ENCODE measurements around the gene HYCC1.

HYCC1 gene

DNA sequence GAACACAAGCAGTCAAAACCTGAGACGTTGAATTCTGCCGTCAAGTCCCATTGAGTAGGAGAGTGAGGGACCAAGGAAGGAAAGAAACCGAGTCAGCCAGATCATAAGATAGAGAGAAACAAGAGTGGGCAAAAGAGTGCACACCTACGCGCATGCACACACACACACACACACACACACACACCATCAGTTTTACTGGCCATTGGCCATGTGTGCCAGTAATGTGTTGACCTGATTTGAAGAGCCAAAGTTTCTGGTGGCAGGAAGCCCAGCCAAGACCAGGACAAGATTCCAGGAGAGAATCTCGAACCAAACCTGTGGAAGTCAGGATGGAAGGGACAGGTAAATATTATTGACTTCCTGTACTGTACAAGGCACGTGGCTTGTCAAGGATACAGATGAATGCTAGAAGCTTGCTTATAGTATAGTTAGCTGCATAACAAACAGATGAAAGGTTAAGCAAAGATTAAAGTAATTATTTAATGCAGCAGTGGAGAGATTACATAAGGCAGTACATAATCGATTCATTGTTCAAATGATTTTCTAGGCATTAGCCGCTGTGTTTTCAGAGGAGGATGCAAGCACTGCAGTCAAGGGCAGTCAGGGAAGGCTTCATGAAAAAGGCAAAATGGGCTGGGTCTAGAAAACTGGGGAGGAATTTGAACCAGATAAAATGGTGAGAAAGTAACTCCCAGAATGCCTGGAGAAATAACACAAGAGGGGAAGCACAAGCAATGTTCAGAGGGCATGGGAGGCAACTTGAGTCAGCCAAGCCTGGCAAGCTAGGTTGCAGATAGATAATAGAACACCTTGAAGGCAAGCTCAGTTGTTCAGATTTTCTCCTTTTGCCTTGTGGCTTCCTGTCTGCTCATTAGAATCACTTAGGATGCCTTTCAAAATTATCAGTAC, 2.7 kb upstream of the HYCC1 start:
- DNase-seq (ENCODE audit: low spot score): no peak

DNA sequence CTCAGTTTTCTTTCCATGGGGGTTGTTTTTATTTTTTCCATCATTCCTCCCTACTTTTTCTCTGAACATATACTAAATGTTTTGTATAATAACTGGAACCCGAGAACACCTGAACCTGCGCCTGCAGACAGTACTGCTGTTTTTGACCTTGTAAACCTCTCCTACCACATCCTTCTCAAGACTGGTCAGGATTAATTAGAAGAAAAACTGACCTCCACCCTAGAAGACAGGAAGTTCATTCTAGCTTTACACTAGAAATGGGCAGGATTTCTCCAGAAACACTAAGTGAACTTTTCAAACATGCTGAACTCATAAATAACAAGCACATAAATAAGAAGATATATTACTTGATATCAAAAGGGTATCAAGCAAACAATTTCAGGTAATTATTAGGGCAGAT, 751 bp upstream of the HYCC1 start:
- DNase-seq (ENCODE audit: low spot score): no peak

DNA sequence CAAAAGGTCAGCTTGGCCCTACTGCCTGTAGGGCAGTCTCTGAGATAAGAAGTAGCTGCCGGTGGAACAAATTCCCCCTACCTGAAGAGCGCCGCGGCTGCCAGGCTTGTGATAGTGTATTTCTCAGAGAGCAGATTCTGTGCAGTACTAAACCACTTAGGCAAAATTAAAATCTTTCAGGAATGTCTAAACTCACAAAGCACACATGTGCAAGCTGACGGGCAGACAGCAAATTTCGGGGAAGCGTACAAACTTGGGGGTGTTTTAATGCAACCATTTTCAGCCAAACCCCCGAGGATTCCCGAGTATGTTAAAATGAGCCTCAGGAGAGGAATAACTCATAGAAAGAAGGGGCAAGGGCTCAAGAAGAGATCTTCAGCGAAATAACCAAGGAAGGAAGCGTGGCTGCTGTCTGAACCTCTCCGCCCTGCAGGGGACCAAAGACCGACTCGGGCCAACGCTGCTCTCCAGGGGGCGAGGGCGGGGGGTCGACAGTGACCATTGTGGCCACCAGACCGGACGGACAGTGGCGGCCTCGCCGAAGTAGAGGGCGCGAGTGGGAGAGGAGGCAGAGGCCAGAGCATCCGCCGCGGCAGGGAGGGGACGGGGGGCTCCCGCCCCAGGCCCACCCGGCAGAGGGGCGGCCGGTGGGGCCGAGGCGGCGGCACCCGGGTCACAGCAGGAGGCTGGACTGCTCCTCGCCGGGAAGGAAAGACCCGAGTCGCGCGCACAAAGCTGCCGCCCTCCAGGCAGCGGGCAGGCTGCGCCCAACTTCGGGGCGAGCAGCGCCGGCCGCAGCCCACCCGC, 819 bp downstream of the HYCC1 start:
- no peak for DNase-seq (ENCODE audit: low spot score)

DNA sequence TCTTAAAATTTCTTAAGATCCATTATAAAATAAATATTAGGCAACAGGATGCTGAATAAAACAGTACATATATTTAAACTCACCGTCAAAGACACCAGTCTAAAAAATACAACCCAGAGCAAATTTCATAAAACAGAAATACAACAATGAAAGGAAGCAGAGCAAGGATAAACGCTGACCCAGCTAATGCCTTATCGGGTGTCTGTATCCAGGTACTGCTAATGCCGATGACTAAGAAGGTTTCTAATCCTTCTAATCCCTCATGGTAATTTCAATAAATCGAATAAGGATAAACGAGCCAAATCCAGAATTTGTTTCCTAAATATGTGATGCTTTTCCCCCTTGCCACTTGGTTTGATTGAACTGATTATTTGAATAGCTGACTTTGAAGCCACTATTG, 1.7 kb downstream of the HYCC1 start:
- no peak for DNase-seq (ENCODE audit: low spot score)

DNA sequence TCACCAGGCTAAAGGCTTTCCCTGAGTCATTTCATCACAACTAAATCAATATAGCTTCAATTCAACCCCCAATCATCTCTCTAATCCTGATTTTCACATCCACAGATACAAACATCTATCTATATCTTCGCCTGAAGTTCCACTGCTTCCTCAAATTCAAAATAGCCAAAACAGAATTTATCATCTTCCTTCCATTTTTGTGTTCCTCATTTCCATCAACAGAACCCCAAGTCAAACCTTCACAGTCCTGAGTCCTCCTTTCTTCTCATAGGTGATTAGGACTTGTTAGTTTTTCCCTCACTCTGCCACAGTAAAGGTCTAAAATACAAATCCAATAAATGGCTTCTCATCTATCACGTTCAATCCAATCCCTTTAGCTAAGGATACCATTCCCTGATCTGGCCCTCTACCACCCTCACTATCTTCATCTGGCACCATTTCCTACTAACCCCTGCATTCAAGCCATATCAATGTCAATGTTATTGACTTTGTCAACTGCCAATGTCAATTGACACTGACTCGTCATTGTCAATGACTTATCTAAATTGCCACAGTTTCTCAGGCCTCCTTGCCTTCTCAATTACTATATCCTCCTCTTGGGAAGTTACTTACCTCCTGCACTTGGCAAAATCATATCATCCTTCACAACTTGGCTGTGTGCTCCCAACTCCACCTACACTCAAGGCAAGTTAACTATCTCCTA, 2.6 kb downstream of the HYCC1 start:
- no peak for DNase-seq (ENCODE audit: low spot score)

DNA sequence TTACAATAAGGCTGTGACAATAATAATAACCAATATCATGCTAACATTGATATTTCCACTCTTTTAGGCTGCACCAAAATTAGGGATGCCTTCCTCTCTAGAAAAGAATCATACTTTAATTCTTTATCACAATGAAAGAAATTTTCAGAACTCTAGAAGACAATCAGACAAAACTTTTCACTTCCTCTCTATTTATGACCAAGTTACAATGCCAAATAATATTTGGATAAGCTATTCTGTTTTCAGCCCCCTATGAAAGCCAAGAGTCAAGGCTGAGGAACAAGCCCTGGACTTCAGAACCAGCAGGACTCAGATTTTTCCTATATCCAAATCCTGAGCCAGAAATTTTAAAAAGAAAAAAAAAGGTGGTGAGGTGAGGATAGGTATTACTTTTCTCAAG, 4.6 kb downstream of the HYCC1 start:
- no peak for DNase-seq (ENCODE audit: low spot score)

DNA sequence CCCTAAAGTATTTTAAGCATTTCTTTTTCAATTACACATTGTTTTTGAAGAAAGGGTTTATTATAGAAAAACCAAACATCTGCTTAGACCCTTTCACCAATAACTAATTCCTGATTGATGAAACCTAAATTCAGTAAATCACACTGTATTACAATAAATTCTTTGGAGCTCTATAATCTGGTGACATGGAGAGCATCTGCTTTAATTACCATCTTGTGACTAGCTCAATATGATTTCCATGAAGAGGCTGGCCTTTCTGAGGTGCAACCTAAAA, 9.7 kb downstream of the HYCC1 start:
- no peak for DNase-seq (ENCODE audit: low spot score)

DNA sequence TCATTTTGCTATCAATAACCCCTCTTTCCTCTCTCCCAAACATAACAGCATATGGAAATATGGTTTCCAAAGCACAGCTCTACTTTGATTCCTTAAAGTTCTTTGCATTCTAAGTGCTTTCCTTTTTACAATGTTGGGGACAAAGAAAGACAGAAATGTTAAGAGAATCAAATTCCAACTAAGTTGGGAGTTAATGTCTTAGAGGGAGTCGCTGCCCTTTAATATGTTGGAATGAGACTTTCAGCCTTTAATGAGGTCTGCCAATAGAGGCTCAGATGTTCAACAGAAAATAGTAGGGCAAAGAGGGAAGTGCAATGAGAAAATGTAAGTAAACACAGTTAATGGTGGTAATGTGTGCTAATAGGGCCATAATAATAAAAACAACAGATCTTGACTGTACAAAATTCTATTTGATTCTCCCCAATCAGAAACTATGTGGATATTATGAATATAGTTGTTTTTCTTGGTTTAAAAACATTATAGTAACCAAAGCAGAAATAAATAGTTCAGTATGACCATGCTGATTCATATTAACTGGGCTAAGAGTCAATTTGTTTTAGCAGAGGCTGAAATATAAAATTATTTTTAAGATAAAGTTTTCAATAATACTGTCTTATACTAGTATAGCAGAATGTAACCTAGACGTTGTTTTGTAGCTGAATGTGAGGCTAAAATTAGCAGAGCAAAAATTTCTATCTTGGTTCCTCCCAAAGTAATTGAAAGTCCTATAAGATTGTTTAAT, 10.3 kb downstream of the HYCC1 start:
- DNase-seq (ENCODE audit: low spot score): no peak

DNA sequence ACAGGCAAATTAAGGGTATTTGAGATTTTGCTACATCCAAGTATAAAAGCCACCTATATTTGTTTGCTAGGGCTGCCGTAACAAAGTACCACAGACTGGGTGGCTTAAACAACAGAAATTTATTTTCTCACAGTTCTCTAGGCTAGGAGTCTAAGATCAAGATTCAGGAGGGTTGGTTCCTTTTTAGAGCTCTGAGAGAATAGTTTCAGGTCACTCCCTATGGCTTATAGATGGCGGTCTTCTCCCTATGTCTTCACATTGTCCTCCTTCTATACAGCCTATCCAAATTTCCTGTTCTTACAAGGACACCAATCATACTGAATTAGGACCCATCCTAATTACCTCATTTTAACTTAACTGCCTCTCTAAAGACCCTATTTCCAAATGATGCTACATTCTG, 11.2 kb downstream of the HYCC1 start:
- no peak for DNase-seq (ENCODE audit: low spot score)

DNA sequence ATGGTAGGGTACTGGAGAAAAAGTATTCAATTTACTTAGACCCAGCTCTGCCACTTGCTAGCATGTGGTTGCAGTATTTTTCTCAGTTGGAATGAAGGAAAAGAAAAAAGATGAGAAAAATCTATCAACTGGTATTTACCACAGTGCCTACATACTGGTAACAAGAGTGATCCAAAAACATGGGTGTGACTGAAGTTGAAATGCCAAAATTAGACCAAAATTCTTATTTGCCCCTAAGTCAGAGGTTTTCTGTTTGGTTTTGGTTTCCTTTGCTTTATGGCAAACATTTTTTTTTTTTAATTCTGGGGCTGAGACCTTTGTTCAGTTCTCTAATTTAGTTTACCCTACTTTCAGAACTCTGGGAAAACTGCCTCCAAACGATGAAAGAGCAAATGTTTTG, 12.3 kb downstream of the HYCC1 start:
- DNase-seq (ENCODE audit: low spot score): no peak

DNA sequence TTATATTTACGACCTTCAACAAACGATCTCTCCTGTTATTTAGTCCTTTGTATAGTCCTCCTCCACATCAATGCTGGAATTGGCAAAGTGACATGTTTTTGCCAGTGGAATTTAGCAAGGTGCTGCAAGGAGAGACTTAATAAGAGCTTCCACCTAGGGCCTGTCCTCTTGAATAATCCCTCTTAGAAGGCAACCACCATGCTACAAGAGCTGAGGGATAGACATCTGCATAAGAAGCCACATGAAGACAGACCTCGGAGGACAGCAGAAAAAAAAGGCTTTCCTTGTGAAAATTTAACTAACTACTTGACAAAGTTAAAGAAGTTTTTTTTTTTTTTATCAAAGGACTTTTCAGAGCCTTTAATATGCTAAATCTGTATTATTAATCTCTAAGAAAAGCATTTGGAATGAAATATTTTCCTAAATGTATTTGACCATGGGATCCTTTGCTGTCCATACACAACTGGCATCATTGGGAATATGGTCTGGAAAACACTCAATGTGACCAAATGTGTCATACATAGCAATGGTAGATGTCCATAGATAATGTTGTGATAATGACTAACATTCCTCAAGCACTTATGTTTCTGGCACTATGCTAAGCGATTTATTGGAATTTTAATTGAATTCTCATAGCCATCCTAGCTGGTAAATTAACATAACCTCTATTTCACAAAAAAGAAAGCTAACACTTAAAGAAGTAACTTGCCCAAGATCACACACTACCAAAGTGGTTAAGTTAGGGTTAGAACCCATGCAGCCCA, 13.2 kb downstream of the HYCC1 start:
- no peak for DNase-seq (ENCODE audit: low spot score)

DNA sequence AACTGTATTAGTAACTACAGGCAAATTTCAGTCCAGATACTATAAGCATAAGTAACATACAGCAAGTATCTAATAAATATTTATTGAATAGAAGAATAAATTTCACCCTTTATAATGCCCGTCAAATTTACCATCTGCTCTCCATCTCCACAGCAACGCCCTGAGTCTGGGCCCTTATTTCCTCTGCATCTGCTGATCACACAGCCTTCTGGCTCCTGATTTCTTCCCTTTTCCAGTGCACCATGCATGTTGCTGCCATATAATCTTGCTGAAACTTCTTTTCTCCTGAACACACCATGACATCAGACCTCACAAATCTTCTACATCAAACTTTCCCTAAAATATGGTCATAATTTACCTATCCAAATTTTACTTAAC, 15.4 kb downstream of the HYCC1 start:
- DNase-seq (ENCODE audit: low spot score): no peak

DNA sequence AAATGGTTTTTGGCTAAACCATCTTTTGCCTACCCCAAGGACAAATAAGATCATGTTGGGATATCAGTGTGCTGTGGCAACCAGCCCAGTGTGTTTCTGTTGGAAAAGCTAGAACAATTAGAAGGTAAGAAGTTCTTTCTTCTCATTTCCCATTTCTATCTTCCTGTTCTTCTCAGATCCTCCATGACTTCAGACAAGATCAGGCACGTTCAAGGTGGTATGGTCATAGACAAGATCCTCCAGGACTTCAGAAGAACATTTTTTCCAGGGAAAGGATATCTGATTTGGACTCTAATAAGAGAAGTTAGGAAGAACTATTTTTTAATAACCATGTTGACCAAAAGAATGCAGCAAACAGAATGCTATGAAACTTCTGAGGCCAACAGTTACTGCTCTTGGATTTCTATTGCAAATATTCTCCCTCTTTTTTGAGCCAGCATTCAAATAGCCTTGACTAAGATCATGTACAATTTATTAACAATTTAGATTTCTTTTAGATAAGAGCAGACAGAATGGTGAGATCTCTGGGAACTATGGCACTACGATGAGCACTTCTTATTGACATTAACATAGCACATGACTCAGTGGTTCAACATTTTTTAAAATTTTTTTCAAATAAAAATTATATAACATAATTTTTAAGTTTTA, 15.9 kb downstream of the HYCC1 start:
- no peak for DNase-seq (ENCODE audit: low spot score)

DNA sequence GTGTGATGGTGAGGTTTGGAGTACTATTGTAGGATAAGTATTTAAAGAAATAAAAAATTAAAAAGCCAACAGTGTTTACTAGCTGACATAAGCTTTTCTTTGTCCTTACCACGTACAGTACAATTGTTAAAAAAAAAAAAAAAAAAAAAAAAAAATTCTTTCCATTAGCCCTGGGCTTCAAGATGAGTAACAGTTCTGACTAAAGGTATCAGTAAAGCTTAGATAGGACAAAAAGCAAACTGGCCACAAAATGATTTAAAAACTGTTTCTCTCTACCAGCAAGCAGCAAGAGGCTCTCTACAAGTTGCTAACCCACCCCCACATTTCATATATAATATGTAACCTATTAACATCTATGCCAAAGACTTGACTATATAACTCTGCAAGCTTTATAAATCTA, 17.5 kb downstream of the HYCC1 start:
- DNase-seq (ENCODE audit: low spot score): no peak

DNA sequence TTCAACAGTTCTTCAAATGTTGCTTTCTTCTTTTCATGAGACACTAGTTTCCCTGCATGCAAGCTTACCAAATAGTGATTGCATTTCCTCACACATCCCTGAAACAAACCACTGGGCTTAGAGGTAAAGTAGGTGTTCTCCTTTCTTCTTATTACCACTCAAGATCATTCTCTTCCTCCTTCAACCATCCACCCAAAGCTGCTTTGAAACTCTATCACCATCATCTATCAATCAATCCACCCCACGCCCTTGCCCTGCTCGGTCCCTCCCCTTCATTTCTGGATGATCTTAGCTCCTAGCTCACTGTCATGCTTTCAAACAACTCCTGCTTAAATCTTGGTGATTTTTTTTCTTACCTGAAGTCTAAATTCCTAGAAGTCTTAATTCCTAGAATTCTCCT, 18.9 kb downstream of the HYCC1 start:
- DNase-seq (ENCODE audit: low spot score): no peak

DNA sequence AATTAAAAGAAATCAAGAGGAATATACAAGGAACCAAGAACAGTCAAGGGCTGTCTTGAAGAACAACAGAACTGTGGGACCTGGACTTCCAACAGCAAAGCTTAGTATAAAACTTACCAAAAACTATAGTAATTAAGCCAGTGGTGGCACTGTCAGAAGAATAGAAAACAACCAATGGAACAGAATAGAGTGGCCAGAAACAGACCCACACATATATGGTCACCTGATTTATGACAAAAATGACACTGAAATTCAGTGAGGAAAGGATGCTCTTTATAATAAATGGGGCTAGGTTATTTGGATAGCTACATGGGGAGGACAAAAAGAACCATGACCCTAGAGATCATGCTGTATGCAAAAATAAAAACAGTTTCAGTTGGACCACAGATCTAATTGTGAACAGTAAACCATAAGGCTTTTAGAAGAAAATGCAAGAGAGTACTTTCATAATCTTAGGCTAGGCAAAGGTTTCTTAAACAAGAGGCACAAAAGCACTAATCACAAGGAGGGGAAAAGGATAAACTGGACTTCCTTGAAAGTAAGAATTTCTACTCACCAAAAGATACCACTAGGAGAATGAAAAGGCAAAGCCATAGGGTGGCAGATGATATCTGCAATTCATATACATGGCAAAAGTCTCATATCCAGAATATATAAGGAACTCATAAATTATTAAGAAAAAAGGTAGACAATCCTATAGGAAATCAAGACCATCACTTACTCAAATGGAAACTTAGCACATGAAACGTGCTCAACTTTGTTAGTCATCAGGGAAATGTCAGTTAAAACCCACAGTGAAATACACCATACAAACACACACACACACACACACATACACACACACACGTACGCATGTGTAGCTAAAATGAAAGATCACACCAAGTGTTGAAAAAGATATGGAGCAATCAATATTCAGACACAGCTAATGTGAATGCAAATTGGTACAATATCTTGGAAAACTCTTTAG, 20.8 kb downstream of the HYCC1 start:
- no peak for DNase-seq (ENCODE audit: low spot score)

DNA sequence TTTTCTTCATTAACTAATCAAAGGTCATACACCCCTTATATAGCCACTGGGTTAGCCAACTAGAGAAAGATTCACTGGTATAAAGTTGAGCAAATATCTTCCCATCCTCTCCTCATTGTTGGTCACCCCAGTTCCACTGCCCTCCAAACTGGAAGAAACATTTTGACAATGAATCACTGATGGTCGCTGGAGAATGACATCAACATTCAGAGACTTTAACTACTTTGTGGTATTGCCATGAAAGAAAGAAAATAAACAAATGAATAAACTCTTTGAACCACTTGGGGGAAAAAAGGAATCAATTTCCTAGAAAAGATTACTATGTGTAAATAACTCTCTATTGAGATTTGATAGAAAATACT, 23.4 kb downstream of the HYCC1 start:
- no peak for DNase-seq (ENCODE audit: low spot score)

DNA sequence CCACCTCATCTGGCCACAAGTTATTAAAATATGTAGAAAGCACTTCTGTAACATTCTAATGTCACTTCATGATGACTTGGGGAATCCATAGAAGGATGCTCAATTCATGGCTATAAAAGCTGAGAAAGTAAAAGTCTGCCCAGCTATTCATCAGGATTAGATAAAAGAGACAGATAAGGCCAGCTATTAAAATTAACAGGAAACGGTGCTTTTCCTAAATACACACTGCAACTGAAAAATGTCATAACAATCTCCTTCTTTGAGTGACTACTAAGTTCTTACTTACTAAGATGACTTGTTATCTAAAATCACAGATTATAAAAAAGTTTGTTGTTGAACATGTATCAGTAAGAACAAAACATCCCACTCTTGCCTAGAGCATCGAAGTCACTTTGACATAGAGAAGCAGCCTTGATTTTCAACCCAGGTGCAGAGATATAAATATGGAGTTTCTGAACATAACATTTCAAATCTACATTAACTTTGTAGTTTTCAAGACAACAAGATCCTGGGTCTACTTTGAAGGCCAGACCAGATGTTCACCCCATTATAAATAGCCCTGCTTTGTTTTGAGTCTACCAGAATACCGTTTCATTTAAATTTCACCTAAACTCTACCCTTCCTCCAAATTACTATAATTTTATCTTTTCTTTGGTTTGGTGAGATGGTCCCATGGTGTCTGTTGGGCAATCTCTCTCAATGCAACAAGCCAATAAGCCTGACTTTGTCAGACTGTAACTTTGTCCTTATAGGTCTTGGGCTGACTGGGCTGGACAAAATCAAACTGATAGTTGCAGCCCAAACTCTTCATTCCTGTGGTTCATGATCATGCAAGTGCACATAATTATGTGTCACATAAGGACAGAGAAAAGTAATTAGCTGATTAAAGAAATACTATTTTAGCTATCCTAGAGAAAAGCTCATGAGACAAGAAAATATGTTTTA, 24.0 kb downstream of the HYCC1 start:
- DNase-seq (ENCODE audit: low spot score): no peak

DNA sequence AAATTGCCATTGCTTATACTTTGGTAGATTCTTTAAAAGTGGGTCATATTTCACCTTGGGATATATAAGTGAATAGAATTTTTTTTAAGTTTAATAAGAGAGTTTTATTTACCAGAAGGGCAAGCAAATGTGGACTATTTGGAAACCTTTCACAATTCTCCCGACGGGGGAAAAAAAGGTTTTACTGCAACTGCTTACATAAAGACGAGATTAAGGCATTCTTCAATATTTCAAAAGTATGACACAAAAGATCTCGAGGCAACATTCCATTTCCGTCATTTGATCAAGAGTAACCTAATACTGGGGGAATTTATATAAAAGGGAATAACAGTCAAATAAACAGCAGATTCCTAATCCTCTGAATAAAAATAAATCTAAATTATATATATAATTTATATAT, 28.5 kb downstream of the HYCC1 start:
- no peak for DNase-seq (ENCODE audit: low spot score)
